ENCODE results near the gene TCHP.

Gene TCHP

GRCh38 chr12:109961612-109962011, 61.5 kb downstream of the TCHP start:
- DNase-seq (ENCODE audit: low read depth in 3 of 3), result no peak

GRCh38 chr12:109962398-109962797, 62.3 kb downstream of the TCHP start:
- no peak for DNase-seq (ENCODE audit: low read depth in 3 of 3)

GRCh38 chr12:109963330-109963729, 63.3 kb downstream of the TCHP start:
- DNase-seq (ENCODE audit: low read depth in 3 of 3), result no peak

GRCh38 chr12:109963743-109964429, 63.8 kb downstream of the TCHP start:
- no peak for DNase-seq (ENCODE audit: low read depth in 3 of 3)

- DNase-seq (ENCODE audit: low read depth in 3 of 3), result no peak
Measured at GRCh38 chr12:109966546-109966945, 66.5 kb downstream of the TCHP start.

- DNase-seq (ENCODE audit: low read depth in 3 of 3), result no peak
Measured at GRCh38 chr12:109967383-109968031, 67.4 kb downstream of the TCHP start.

Measured in stimulated activated CD4-positive, alpha-beta T cell treated with anti-CD3 and anti-CD28 coated beads, TNF-alpha, amount 100 ng/mL, for 48 hours (primary cell).